DMS153 treated with DMSO at 0.1 percent for 48 hours (cell line): ENCODE measurements around the gene GTF2A1.

Experiments used
- DNase-seq: peaks from one replicate; lab custom pipeline; 2025; ENCODE audit not compliant: unreplicated experiment; lab: John Stamatoyannopoulos, UW

The GTF2A1 gene

GRCh38 chr14:81179631-81180030, 41.1 kb downstream of the GTF2A1 start:
- DNase-seq: no peak

- no peak for DNase-seq
Measured at GRCh38 chr14:81178063-81178462, 42.7 kb downstream of the GTF2A1 start.

GRCh38 chr14:81177225-81177624, 43.5 kb downstream of the GTF2A1 start:
- no peak for DNase-seq

- DNase-seq: no peak
Measured at GRCh38 chr14:81176241-81176640, 44.5 kb downstream of the GTF2A1 start.

- DNase-seq: no peak
Measured at GRCh38 chr14:81172881-81173280, 47.9 kb downstream of the GTF2A1 start.

- no peak for DNase-seq
Measured at GRCh38 chr14:81172353-81172752, 48.4 kb downstream of the GTF2A1 start.

- DNase-seq: no peak
Measured at GRCh38 chr14:81170829-81171195, 49.9 kb downstream of the GTF2A1 start.

GRCh38 chr14:81170104-81170828, 50.5 kb downstream of the GTF2A1 start:
- DNase-seq: peak; percentile 86

- DNase-seq: no peak
Measured at GRCh38 chr14:81169711-81170103, 51.1 kb downstream of the GTF2A1 start.

- no peak for DNase-seq
Measured at GRCh38 chr14:81169267-81169666, 51.5 kb downstream of the GTF2A1 start.

GRCh38 chr14:81166121-81166520, 54.6 kb downstream of the GTF2A1 start:
- no peak for DNase-seq

- no peak for DNase-seq
Measured at GRCh38 chr14:81165188-81165587, 55.6 kb downstream of the GTF2A1 start.

- DNase-seq: peak; percentile 80
Measured at GRCh38 chr14:81164167-81164774, 56.5 kb downstream of the GTF2A1 start.

- no peak for DNase-seq
Measured at GRCh38 chr14:81162941-81163340, 57.8 kb downstream of the GTF2A1 start.

- no peak for DNase-seq
Measured at GRCh38 chr14:81161749-81162148, 59.0 kb downstream of the GTF2A1 start.

- DNase-seq: no peak
Measured at GRCh38 chr14:81161088-81161487, 59.7 kb downstream of the GTF2A1 start.

GRCh38 chr14:81157431-81157830, 63.3 kb downstream of the GTF2A1 start:
- no peak for DNase-seq

- DNase-seq: no peak
Measured at GRCh38 chr14:81153187-81153586, 67.6 kb downstream of the GTF2A1 start.

GRCh38 chr14:81148635-81149034, 72.1 kb downstream of the GTF2A1 start:
- DNase-seq: no peak

- no peak for DNase-seq
Measured at GRCh38 chr14:81147140-81147897, 73.4 kb downstream of the GTF2A1 start.

- no peak for DNase-seq
Measured at GRCh38 chr14:81144824-81145603, 75.7 kb downstream of the GTF2A1 start.
